ENCODE measurements around the gene PDIA2.

Gene PDIA2

DNA sequence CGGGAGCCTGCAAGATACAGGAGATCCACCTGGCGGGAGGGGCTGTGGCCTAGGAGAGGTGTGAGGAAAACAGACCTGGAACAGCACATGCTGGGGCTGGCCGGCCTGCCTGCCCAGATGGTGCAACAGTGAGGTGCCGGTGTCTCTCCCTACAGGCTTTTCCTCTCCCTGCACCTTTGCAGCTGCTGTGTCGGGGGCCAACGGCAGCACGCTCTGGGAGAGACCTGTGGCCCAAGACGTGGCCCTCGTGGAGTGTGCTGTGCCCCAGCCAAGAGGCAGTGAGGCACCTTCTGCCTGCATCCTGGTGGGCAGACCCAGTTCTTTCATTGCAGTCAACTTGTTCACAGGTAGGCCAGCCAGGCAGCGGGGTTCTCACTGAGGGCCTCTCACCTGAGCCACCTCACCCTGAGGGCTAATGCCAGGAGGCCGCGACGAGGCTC is 23.1 kb upstream of the PDIA2 start:
- TF ChIP-seq CTCF (IDR thresholded peaks at IDR 0.05), result no peak

DNA sequence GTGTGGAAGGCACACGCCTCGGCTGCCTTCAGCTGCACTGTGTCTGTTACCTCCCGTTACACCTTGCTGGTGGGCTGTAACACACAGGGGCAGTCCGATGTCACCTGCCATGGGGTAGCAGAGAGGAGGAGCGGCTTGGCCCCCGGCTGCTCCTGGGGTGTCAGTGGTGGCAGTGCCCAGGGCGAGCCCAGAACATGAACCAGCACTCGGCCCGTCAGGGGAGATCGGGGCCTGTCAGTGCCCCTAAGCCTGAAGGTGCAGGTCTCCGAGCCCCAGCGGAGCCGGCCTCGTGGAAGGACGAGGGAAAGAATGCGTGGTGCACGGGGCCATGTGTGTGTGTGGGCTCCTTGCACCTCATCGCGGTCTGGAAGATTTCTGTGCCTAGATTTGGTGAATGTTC is 22.6 kb upstream of the PDIA2 start:
- no peak for TF ChIP-seq CTCF (IDR thresholded peaks at IDR 0.05)

GRCh38 chr16:261031-261691 is 21.8 kb upstream of the PDIA2 start:
- TF ChIP-seq CTCF (IDR thresholded peaks at IDR 0.05), result no peak

- no peak for TF ChIP-seq CTCF (IDR thresholded peaks at IDR 0.05)
Measured at GRCh38 chr16:262121-262745, 20.7 kb upstream of the PDIA2 start.

GRCh38 chr16:263182-263774 is 19.7 kb upstream of the PDIA2 start:
- no peak for TF ChIP-seq CTCF (IDR thresholded peaks at IDR 0.05)

GRCh38 chr16:263944-264343 is 19.0 kb upstream of the PDIA2 start:
- TF ChIP-seq CTCF (IDR thresholded peaks at IDR 0.05), result no peak

- no peak for TF ChIP-seq CTCF (IDR thresholded peaks at IDR 0.05)
Measured at GRCh38 chr16:264440-264951, 18.5 kb upstream of the PDIA2 start.
